ENCODE data around the gene HEBP2. TPM values are rescaled to one million over a fixed set of nuclear protein-coding genes. Genes with fewer than 3 reads are reported as not detected.

HEBP2 gene
- total and polyA plus RNA-seq, 2 of the 13 experiments (the other 11 are each of a cell fraction or from before 2014, with no cell fraction given) = 16.0 to 72.8 TPM

DNA sequence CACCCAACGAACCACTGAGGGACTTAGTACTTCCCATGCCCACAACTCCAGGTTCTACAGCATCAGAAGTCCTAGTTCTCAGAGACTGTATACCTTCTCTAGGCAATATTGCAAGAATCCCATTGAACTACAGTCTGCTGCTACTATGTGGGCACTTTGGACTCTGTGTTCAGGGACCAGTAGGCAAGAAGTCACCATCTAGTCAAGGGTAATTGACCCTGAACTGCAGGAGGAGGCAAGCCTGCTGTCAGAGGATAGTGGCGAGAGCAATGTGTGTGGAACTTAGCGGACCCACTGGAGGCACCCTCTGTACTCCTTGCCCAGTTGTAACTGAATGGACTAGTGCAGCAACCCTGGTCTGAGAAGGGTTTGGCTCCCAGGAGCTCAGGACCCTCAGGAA lies 15.7 kb downstream of the HEBP2 start (continued):
- TF ChIP-seq, protein P1, sequence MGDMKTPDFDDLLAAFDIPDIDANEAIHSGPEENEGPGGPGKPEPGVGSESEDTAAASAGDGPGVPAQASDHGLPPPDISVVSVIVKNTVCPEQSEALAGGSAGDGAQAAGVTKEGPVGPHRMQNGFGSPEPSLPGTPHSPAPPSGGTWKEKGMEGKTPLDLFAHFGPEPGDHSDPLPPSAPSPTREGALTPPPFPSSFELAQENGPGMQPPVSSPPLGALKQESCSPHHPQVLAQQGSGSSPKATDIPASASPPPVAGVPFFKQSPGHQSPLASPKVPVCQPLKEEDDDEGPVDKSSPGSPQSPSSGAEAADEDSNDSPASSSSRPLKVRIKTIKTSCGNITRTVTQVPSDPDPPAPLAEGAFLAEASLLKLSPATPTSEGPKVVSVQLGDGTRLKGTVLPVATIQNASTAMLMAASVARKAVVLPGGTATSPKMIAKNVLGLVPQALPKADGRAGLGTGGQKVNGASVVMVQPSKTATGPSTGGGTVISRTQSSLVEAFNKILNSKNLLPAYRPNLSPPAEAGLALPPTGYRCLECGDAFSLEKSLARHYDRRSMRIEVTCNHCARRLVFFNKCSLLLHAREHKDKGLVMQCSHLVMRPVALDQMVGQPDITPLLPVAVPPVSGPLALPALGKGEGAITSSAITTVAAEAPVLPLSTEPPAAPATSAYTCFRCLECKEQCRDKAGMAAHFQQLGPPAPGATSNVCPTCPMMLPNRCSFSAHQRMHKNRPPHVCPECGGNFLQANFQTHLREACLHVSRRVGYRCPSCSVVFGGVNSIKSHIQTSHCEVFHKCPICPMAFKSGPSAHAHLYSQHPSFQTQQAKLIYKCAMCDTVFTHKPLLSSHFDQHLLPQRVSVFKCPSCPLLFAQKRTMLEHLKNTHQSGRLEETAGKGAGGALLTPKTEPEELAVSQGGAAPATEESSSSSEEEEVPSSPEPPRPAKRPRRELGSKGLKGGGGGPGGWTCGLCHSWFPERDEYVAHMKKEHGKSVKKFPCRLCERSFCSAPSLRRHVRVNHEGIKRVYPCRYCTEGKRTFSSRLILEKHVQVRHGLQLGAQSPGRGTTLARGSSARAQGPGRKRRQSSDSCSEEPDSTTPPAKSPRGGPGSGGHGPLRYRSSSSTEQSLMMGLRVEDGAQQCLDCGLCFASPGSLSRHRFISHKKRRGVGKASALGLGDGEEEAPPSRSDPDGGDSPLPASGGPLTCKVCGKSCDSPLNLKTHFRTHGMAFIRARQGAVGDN (CRISPR knock-in tag; IDR thresholded peaks at IDR 0.05) = no peak
- TF ChIP-seq PAF1 (CRISPR knock-in tag; IDR thresholded peaks at IDR 0.05) (peak; percentile 76), PPARG (CRISPR knock-in tag; conservative IDR thresholded peaks at IDR 0.05) (peak; percentile 96), ZSCAN21 (CRISPR knock-in tag; IDR thresholded peaks at IDR 0.05; ENCODE audit: borderline replicate concordance) (no peak), HDAC1 (CRISPR knock-in tag; IDR thresholded peaks at IDR 0.05) (0 out of 2 replicates have a peak, but pooled peaks have one; percentile 35), ZKSCAN5 (CRISPR knock-in tag; IDR thresholded peaks at IDR 0.05) (no peak), MAZ (IDR thresholded peaks at IDR 0.05; ENCODE audit: borderline replicate concordance, low read depth, low read length) (no peak), MAZ (CRISPR knock-in tag; IDR thresholded peaks at IDR 0.05; ENCODE audit: low read depth) (peak; percentile 22; the same call in 1 of the 2 replicates), NFKB2 (CRISPR knock-in tag; IDR thresholded peaks at IDR 0.05; ENCODE audit: borderline replicate concordance) (no peak), HMGA1 (CRISPR knock-in tag; conservative IDR thresholded peaks at IDR 0.05) (no peak), ZC3H13 (CRISPR knock-in tag; IDR thresholded peaks at IDR 0.05) (peak; percentile 92), ZFP36L1 (CRISPR knock-in tag; IDR thresholded peaks at IDR 0.05) (no peak), ZNF556 (CRISPR knock-in tag; IDR thresholded peaks at IDR 0.05; ENCODE audit: borderline replicate concordance) (peak; percentile 51; the same call in 1 of the 2 replicates), RXRB (CRISPR knock-in tag; IDR thresholded peaks at IDR 0.05; ENCODE audit: borderline replicate concordance) (peak; percentile 80), TBP (CRISPR knock-in tag; IDR thresholded peaks at IDR 0.05) (no peak), GTF2F1 (IDR thresholded peaks at IDR 0.05; ENCODE audit: low read length) (no peak), HNF4A (CRISPR knock-in tag; IDR thresholded peaks at IDR 0.05) (peak; percentile 84), ZNF253 (CRISPR knock-in tag; IDR thresholded peaks at IDR 0.05; ENCODE audit: borderline replicate concordance) (0 out of 2 replicates have a peak, but pooled peaks have one; percentile 27), CHCHD3 (CRISPR knock-in tag; IDR thresholded peaks at IDR 0.05) (no peak)
- TF ChIP-seq, protein P2, sequence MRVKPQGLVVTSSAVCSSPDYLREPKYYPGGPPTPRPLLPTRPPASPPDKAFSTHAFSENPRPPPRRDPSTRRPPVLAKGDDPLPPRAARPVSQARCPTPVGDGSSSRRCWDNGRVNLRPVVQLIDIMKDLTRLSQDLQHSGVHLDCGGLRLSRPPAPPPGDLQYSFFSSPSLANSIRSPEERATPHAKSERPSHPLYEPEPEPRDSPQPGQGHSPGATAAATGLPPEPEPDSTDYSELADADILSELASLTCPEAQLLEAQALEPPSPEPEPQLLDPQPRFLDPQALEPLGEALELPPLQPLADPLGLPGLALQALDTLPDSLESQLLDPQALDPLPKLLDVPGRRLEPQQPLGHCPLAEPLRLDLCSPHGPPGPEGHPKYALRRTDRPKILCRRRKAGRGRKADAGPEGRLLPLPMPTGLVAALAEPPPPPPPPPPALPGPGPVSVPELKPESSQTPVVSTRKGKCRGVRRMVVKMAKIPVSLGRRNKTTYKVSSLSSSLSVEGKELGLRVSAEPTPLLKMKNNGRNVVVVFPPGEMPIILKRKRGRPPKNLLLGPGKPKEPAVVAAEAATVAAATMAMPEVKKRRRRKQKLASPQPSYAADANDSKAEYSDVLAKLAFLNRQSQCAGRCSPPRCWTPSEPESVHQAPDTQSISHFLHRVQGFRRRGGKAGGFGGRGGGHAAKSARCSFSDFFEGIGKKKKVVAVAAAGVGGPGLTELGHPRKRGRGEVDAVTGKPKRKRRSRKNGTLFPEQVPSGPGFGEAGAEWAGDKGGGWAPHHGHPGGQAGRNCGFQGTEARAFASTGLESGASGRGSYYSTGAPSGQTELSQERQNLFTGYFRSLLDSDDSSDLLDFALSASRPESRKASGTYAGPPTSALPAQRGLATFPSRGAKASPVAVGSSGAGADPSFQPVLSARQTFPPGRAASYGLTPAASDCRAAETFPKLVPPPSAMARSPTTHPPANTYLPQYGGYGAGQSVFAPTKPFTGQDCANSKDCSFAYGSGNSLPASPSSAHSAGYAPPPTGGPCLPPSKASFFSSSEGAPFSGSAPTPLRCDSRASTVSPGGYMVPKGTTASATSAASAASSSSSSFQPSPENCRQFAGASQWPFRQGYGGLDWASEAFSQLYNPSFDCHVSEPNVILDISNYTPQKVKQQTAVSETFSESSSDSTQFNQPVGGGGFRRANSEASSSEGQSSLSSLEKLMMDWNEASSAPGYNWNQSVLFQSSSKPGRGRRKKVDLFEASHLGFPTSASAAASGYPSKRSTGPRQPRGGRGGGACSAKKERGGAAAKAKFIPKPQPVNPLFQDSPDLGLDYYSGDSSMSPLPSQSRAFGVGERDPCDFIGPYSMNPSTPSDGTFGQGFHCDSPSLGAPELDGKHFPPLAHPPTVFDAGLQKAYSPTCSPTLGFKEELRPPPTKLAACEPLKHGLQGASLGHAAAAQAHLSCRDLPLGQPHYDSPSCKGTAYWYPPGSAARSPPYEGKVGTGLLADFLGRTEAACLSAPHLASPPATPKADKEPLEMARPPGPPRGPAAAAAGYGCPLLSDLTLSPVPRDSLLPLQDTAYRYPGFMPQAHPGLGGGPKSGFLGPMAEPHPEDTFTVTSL (CRISPR knock-in tag; IDR thresholded peaks at IDR 0.05; ENCODE audit: borderline replicate concordance) = 0 out of 2 replicates have a peak, but pooled peaks have one; percentile 24
